COLO829 (cell line): ENCODE measurements around the gene MTHFR.

ENCODE experiments used
- DNase-seq: peaks from one replicate; pipeline ENCODE4 v3.0.0; 2012; ENCODE audit warnings: low spot score

The MTHFR gene

DNA sequence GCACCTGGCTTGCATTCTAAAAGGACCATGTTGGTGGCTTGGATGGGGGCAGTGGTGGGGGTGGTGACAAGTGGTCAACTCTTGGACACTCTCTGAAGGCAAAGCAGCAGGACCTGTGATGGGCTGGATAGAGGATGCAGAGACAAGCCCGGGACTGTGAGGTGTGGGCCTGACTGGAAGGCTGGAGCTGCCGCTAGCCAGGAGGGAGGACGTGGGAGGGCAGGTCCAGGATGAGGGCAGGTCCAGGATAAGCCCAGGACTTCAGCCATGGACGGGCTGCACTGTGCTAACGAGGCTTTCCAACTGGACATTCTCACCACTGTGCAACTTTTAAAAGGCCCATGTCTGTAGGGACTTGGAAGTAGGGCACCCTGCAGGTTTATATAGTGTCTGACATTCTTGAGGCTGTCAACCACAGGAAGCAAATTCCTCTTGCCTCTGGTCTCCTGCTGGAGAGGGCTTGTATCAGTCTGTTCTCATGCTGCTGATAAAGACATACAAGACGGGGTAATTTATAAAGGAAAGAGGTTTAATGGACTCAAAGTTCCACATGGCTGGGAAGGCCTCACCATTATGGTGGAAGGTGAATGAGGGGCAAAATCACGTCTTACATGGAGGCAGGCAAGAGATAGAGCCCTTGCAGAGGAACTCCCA lies 52.1 kb downstream of the MTHFR start:
- DNase-seq, result no peak

DNA sequence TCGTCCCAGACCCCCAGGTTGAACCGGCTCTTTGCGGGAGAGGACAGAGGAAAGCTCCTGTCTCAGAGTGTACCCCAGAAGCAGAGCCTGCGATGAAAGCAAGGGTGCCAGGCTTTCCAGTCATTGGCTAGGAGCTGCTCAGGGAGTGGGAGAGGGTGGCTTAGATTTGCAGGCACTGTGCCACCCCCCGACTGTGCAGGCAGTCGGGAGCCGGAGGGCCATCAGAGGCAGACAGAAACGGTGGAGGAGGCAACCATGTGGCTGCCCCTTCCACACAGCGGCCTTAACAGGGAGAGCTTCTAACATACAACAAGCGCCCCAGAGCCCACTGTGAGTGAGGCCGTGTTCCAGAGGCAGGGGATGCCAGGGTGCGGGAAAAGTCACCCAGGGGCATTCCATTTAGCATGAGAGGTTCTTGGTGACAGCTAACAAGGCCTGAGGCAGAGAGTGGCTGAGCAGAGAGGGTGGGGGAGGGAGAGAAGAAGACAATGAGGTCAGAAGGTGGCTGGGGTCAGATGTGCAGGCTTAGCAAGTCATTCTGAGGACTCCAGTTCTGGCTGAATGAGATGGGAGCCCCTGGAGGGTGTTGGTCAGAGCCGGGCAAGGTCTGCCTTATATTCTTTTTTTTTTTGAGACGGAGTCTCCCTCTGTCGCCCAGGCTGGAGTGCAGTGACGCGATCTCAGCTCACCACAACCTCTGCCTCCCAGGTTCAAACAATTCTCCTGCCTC lies 53.2 kb downstream of the MTHFR start:
- no peak for DNase-seq

DNA sequence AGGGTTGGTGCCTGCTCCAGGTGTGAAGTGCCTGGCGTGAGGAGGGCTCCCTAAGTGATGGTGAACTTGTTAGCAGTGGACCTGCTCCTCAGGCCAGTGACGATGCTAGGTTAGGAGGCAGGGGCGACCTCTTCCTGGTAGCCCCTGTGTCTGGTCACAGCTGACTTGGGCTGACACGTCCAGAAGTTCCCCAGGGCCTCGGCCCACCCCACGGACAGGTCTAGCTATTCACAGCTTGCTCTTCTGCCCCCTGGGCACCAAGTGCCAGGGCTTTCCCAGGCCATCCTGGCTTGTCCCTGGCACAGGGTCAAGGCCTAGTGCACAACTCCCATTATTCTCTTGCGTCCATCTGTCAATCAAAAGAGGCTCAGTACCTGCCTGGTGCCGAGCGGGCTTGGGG lies 54.7 kb downstream of the MTHFR start:
- DNase-seq, result no peak

DNA sequence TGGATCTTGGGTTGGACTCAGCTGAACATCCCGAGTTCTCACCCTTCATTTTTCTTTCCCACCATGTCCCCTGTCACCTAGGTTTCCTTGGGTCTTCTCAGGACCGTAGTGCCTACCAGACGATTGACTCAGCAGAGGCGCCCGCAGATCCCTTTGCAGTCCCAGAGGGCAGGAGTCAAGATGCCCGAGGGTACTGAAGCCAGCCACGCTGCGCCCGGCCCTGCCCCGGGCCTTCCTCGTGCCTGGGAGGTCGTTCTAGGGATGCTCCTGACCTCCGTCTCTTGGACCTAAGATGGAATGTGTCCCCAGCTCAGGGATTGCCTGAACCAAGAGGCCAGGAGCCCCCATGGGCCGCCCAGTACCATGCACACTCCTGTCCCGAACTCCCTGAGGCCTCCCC lies 55.8 kb downstream of the MTHFR start:
- no peak for DNase-seq

DNA sequence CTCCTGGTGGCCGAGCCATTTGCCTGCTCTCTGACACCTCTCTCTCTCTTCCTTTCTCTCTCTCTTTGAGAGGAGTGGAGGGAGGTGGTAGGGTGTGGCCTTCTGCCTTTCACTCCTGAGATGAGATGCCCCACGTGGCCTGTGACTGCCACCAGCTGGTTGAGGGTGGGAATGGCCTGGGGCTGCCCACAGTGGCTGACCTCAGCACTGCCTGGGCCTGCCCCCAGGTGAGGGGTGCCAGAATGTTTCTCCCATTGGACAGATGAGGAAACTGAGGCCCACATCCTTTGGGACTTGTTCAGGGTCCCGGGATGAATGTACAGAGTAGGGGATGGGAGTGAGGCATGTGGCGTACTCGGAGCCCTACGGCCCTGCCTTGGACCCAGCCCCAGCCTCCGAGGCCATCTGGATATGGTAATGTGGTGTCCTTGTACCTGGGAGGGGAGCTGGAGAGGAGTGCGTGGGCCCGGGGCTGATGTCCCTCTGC lies 56.5 kb downstream of the MTHFR start:
- peak; percentile 48 for DNase-seq

DNA sequence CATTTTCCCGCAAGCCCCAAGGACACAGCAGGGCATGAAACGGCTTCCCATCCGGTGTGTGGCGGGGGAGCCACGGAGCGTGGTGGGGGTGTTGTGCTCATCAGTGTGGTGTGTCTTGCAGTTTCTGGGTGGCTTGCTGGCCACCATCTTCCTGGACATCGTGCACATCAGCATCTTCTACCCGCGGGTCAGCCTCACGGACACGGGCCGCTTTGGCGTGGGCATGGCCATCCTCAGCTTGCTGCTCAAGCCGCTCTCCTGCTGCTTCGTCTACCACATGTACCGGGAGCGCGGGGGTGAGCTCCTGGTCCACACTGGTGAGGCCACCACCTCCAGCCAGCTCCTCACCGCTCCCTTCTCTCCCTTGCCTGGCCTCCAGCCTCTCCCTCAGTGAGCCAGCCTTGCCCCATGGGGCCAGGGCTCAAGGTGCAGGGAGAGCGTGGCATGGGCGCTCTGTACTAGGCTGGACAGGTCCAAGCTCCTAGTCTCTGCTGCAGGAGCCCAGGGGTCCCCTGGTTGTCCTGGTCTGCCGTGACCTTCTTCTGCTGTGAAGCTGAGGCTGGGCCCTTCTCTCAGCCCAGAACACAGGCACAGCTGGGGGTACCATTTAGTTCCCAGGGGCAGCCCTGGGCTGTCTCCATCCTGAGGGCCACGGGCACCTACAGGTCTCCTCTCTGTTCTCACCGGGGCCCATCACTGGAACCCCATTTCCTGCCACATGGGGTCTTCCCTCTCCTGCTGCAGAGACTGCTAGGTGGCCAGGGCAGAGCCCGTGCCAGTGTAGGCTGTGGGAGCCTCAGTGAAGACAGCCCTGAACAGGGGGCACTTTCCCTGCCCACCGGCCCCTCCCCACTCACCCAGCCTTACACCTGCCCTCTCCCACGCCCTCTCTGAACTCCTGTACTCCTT lies 57.2 kb downstream of the MTHFR start:
- no peak for DNase-seq

DNA sequence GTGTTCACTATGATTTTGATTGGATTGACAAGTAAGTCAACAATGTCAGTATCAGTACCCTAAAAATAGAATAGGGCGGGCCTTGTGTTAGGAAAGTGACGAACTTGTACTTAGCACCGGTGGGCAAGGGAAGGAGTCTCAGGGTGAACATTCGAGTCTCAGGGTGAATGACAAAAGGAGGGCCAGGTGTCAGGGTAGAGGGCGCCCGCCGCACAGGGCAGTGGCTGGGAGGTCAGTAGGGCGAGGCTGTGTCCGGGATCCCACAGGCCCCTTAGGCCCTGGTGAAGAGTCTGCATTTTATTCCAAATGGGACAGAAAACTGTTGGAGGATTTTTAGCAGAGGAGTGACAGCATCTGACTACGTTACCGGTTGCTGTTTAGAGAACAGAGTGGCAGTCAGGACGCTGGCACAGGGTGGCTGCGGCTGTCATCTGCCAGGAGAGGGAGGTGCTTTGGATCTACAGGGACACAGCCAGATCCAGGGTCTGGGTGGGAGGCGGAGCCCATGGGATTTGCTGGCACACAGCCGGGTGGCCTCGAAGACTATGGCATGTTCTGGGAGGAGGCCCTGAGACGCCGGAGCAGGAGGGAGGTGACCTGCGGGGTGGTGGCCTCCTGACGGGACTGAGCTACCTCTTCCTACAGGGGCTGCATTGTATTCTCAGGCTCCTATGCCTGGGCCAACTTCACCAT lies 58.8 kb downstream of the MTHFR start:
- no peak for DNase-seq

DNA sequence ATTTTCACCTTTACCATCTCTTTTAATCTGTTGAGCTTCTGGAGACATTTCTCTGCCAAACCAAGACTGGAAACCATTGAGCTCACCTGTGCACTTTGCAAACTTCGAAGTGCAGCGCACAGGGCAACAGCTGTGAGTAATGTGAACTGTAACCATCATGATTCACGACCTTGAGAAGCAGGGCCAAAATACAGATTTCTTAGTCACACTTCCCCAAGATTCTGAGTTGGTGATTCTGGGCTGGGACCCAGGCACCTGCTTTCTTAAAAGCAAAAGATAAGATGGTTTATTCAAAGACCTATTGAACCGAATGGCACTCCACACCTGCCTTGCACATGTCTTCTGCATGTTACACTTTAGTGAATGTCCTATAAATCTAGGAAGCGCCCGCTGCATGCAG lies 59.7 kb downstream of the MTHFR start:
- no peak for DNase-seq

DNA sequence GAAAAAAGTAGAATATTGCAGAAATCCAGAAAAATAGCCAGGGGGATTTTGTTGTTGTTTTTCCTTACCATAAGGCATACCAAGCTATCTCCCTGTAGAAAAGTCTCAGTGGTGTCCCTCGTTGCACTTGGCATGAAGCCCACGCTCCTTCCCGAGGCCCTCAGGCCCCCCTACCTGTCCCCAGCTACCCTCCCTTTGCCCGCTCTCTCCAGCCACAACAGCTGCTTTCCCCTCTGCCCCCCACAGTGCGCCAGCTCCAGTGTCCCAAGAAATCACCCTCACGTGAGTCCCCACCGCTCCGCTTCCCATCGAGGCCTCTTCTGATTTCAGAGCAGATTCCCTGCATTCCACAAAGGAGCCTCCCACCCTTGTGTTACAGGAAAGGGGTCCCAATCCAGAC lies 61.5 kb downstream of the MTHFR start:
- DNase-seq, result no peak

DNA sequence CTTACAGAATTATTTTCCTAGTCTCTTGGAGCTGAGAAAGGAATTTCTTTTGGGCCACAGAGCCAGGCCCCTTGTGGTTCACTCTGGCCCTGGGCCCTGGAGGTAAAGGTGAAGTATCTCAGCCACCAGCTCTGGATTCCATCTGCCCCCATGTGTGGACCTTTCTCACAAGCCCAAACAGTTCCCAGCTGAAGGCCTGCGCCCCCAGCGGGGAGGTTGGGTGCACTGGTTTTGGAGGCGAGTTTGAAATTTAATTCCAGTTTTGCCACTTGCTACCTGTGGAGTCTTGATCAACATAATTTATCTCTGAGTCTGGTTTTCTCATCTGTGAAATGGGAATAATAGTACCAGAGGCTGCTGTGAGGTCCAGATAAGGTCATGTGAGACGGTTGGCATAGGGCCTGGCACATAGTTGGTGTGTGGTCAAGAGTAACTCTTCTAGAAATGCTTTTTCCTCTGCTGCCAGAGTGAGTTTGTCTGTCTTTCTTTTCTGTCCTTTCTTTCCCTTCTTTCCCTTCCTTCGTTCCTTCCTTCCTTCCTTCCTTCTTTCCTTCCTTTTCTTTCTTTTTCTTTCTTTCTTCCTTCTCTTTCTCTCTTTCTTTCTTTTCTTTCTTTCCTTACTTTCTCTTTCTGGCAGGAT lies 63.7 kb downstream of the MTHFR start:
- DNase-seq, result no peak

DNA sequence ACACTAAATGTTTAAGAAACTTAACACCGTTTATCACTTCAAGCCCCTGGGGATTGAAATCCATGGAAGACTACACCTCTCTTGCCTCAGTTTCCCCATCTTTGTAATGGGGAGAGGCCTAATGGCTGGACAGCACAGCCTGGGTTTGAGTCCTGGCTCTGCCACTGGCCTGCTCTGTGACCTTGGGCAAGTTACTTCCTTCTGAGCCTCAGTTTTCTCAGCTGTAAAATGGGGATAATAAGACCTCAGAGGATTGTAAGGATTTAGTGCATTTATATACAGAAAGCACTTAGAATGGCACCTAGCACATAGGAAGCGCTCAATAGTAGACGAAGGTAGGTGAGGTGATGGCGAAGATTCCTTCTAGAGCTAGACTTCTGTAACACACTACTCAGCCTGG lies 64.3 kb downstream of the MTHFR start:
- DNase-seq, result no peak

DNA sequence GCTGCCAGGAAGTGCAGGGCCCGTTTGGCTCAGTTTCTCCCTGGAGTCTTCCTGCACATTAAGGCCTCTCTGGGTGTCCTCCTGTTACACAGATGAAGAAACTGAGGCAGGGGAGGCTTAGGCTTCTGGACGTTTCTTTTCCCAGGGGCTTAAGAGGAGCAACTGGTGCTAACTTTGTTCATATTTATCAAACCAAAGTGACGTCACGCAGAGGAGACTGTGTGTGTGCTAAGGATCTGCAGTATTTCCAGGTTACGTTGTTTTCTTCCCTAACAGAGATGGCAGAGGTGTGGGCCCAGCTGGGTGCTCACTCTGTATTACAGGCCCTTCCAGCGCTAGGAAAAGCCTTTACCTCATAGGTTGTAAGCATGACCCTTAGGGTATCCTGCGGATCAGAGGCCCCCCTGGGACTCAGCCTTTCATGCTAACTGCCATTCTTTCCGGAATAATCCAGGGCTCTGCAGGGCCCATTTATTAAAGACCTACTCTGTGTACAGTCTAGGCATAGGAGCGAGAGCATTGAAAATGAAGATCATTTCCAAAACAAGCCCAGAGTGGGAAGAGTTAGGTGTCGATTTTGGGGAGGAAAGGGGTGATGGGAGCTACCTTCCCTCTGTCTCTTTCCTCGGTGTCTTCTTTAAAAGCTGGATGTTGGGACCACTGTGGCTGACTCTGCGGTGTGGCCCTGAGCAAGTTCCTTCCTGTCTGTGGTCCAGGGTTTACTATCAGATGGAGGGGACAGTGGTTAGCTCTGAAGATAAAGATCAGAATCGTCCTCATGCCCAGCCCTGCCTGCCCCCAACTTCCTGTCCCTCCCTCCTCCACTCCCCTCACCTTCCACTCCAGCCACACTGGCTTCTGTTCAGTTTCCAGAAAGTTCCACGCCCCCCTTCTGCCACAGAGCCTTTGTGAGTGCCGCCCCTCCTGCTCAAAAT lies 65.2 kb downstream of the MTHFR start:
- DNase-seq, result no peak

DNA sequence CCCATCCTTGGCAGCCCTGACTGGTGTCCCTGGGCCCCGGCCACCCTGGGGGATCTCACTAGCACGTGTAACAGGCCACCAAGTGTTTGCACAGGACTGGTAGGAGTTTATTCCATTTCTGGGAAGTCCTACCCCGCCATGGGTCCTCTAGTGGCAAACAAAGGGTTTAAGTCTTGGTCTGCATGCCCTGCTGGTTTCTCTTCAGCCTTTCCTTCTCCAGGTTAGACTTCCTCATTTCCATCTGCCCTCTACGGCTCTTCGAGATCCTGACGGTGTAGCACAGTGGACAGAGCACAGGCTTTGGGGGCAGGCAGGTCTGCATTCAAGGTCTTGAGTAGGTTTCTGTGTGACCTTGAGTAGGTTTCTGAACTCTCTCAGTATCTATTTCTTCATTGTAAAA lies 67.0 kb downstream of the MTHFR start:
- DNase-seq, result no peak

DNA sequence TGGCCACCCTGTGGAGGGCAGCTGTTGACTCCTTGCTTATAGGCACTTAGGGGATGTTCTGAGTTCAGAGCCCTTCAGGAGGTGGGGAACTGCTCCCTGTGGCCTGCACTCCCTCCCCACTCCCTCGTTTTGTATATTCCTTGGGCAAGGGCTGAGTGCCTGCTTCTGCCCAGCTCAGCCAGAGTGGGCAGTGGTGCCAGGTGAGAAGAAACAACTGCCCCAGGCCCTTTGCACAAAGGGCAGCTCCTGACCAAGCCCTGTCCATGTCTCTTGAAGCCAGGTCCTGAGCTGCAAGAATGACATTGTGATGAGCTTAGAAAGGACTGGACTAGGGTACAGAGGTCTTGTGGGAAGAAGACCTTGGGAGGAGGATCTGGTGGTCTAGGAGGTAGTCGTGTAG lies 67.7 kb downstream of the MTHFR start:
- no peak for DNase-seq

DNA sequence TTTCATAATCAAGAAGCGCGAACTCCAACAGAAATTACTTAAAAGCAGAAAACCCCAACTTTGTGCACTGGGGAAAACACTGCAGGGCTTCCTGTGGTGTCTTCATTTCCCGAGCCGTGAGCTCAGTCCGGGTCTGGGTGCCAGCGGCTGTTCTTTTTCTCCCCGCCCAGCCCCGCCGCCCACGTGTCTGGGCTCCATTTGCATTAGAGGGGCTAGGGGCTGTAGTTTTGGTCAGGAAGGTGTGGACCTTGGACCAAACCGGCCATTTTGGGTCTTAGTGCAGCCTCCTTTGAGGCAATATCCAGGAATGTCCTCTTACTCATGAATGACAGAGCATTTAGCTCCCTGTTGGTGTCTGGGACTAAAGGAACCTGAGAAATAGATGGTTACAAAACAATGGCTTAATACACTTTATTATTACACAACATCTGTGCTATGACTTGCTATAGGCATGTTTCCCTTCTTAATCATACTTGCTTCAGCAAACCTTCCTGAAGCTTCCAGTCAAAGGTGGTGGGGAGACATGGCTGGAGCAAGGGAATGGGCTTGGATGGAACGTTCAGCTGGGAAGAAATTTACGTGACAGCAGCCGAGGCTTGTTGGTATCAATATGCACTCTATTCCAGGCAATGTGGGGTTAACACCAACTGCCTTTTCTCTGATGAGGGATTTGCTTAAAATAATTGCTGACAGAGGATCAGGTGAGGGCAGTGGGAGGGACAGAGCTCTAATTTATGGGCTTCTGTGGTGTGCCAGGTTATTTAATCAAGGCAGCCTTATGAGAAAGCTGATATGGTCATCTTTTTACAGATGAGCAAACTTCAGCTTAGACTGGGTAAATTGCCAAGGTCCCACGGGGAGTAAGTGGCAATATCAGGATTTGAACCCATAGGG lies 68.8 kb downstream of the MTHFR start:
- peak; percentile 42 for DNase-seq

DNA sequence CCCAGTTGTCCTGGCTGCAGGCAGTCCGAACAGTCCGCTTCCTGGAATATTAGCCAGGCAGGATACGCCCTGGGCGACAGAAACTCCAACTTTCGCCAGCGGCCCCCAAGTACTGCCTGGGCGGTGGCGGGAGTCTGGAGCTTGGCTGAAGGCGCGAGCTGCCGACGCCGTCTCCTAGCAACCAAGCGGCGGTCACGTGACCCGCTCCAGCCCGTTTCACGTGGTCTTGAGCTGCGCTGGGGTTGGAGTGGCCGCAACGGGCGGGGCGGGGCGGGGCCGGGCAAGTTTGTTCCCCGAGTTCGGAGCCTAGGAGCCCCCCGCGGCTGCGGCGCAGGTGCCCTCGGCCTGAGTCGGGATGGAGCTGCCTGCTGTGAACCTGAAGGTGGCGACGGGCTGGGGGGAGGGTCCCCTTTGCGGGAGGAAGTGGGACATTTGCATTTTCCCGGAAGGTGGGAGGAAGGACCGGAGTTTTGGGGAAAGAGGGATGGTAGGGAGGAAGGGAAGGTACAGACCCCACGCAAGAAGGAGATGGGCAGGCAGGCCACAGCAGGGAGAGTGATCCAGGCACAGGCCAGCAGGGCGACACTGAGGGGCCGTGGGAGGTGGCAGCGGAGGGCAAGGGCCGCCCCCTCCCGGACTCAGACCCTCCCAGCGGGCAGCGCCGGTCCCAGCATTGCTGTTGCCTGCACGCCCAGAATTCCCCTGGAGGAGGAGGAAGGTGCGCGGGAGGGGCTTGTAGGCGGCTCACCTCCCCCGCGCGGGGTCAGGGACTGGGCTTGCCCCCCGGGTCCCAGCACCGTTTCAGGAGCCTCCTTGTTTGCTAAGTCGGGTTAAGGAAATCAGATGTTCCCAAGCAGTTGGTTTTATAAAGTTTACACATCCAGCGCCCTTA lies 69.7 kb downstream of the MTHFR start, which contains the start of gene AGTRAP:
AGTRAP (plus strand) TSS at position 283 of the 892 bp plus-strand sequence; CDS start at position 356, 73 bp downstream.
- peak; percentile 93 for DNase-seq
